Thoracic aorta (tissue), 2 donors: ENCODE data around the gene HOXB4. TPM values are rescaled to one million over a fixed set of nuclear protein-coding genes. Genes with fewer than 3 reads are reported as not detected.

Experiments
- ATAC-seq: fragments of 150-250 bp; one replicate; pipeline ENCODE4 v1.8.0; 2017; ENCODE audit warnings: low read depth; ENCODE audit not compliant: insufficient number of reproducible peaks, low FRiP score
- DNase-seq: peaks from one replicate; pipeline ENCODE4 v3.0.0-alpha.2; 2020; ENCODE audit warnings: low spot score
- H3K27ac ChIP-seq, 2 donors: fragments of 200-600 bp; sonication (generic); 1 replicate in 1 of 2; 2 replicates in 1 of 2; pipeline ENCODE4 v1.5.1; 2016; ENCODE audit warnings: mild to moderate bottlenecking in 2 of 2, moderate library complexity in 2 of 2
- H3K27me3 ChIP-seq: fragments of 200-600 bp; sonication (generic); replicated peaks from 2 replicates; pipeline ENCODE4 v1.6.0; 2016; ENCODE audit warnings: mild to moderate bottlenecking; ENCODE audit not compliant: insufficient read depth
- H3K36me3 ChIP-seq: fragments of 200-600 bp; sonication (generic); one replicate; pipeline ENCODE4 v1.5.1; 2016
- H3K4me1 ChIP-seq, 2 donors: fragments of 200-600 bp; sonication (generic); 1 replicate in 1 of 2; 2 replicates in 1 of 2; pipeline versions ENCODE4 v1.5.1 to v1.6.0; 2016; ENCODE audit warnings: low read depth in 2 of 2, mild to moderate bottlenecking in 1 of 2; ENCODE audit not compliant: control insufficient read depth in 1 of 2
- H3K4me3 ChIP-seq: fragments of 200-600 bp; sonication (generic); 2 replicates; pipeline ENCODE4 v1.5.1; 2016; ENCODE audit warnings: mild to moderate bottlenecking
- H3K9me3 ChIP-seq: fragments of 200-600 bp; sonication (generic); 2 replicates; pipeline ENCODE4 v1.5.1; 2016
- CTCF ChIP-seq: fragments of 200-600 bp; sonication (generic); IDR thresholded peaks from one replicate; pipeline ENCODE4 v1.5.1; 2019; ENCODE audit warnings: antibody characterized with exemption
- total RNA-seq, 2 donors: library from RNA; depleted of rRNA; stranded (reverse); fragments of >200 nt; gene quantifications; one replicate each; pipeline versions ENCODE4 v1.1.0 to v1.2.3, GENCODE V29; 2016

HOXB4 gene
- total RNA-seq, 2 donors from 2014 or later, result 6.2 to 11.5 TPM

- no peak for TF ChIP-seq CTCF
- DNase-seq, result no peak
- no peaks in the 10 kb centered on the region for H3K27me3 ChIP-seq
- ATAC-seq, result no peak
- H3K27ac ChIP-seq, result peak overlapping the region; percentile 18 to 84
- H3K9me3 ChIP-seq, result no peaks in the 10 kb centered on the region
- H3K36me3 ChIP-seq, result no peaks in the 10 kb centered on the region
- H3K4me1 ChIP-seq, result peaks cover 40 to 95% of the 10 kb centered on the region in 2 donors
- peak overlapping the region; percentile 64 for H3K4me3 ChIP-seq
These were observed 9.5 kb downstream of the HOXB4 start for GRCh38 chr17:48568499-48569239.

GRCh38 chr17:48567646-48568354, 10.3 kb downstream of the HOXB4 start:
- Histone ChIP-seq H3K27ac (peak overlapping the region in 1 of 2 donors; percentile 18), H3K36me3 (no peaks in the 10 kb centered on the region), H3K4me1 (peaks cover 36 to 95% of the 10 kb centered on the region in 2 donors), H3K4me3 (peak overlapping the region; percentile 64), H3K27me3 (no peaks in the 10 kb centered on the region), H3K9me3 (no peaks in the 10 kb centered on the region)
- DNase-seq, result no peak
- ATAC-seq, result no peak
- TF ChIP-seq CTCF, result no peak

DNA sequence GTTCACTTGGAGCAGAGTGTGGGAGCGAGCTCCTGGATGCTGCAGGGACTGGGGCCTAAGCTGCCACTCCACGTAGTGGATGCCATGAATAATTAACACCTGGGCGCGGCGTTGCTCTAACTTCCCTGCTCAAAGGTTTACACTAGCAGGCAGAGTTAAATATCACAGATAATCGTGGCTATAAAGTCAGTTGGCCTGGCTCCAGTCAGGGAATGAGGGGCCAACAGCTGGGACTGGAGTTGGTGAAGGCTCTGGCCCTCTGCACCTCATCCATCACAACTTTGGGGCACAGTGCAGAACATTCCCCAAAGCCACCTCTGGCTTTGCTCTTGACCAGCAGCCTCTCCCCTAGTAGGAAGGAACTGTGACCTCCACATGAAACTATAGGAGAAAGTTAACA, 10.9 kb downstream of the HOXB4 start:
- H3K4me1 ChIP-seq, result peaks cover 30 to 95% of the 10 kb centered on the region in 2 donors
- H3K27ac ChIP-seq, result peak overlapping the region in 1 of 2 donors; percentile 18
- no peaks in the 10 kb centered on the region for H3K36me3 ChIP-seq
- no peak overlapping the region for H3K4me3 ChIP-seq
- no peaks in the 10 kb centered on the region for H3K9me3 ChIP-seq
- ATAC-seq, result no peak
- no peaks in the 10 kb centered on the region for H3K27me3 ChIP-seq
- TF ChIP-seq CTCF, result no peak
- DNase-seq, result no peak

DNA sequence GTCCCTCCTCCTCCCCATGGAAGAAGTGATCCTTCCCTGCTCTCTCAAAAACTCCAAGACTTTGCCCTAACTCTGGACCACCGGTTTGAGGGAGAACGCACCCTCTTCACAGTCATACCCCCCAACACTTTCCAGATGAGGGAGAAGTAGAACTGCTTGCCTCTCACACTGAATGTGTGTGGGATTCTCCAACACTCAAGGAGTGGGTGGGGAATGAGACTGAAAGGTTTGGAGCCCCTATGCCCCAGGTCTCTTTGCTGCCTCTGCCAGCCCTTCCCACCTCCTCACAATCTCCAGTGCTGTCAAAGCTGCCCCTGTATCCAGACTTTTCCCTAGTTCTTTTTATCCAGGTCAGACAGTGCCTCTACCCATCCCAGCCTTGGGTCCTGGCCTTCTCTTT, 11.4 kb downstream of the HOXB4 start:
- no peaks in the 10 kb centered on the region for H3K36me3 ChIP-seq
- H3K4me1 ChIP-seq, result peaks cover 25 to 95% of the 10 kb centered on the region in 2 donors
- no peak overlapping the region for H3K4me3 ChIP-seq
- H3K9me3 ChIP-seq, result no peaks in the 10 kb centered on the region
- no peak overlapping the region for H3K27ac ChIP-seq
- DNase-seq, result no peak
- no peak for ATAC-seq
- no peaks in the 10 kb centered on the region for H3K27me3 ChIP-seq
- TF ChIP-seq CTCF, result no peak

DNA sequence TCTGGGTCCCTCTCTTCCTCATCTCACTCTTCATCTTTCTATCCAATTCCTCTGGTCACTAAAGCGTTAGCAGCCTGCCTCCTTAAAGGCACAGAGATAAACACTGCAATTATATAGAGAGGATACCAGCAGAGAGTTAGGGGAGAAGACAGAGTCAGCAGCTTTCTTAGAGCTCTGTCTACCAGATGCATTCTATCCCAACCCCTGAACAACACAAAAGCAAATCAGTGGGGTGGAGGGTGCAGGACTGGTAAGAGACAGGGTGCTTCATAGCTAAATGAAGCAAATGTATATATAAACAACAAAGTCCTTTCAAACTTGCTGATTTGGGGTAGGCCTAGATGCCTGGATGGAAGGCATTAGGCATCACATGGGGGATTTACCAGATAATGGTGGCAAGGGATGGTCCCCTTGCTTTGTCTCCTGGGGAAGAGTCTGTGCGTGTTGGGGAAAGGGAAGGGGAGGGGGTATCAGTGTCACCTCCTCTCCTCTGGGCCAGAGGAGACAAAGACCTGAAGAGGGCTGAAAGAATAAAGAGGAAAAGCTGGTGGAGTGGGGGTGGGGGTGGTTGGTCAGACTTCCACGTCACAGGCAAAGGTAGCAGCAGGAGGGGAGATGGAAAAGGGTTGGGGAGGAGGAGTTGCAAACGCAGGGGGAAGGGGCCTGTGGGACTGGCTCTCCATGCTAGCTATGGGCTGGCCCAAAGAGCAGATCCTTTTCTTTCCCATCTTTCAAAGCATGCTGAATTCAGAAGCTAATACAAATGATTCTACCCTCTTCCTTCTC, 12.0 kb downstream of the HOXB4 start:
- no peak for TF ChIP-seq CTCF
- Histone ChIP-seq H3K4me3 (no peak overlapping the region), H3K4me1 (peaks cover 21 to 95% of the 10 kb centered on the region in 2 donors), H3K27ac (no peak overlapping the region), H3K36me3 (no peaks in the 10 kb centered on the region), H3K27me3 (no peaks in the 10 kb centered on the region), H3K9me3 (no peaks in the 10 kb centered on the region)
- DNase-seq (no peak), ATAC-seq (no peak)
